DND-41 (cell line): ENCODE data around the gene MYLK.

Experiments used
- ATAC-seq: fragments of 200-7000 bp; cut with Tn5 transposase; 3 replicates; pipeline ENCODE4 v1.9.1; 2021; ENCODE audit warnings: low read depth; ENCODE audit not compliant: insufficient read depth
- DNase-seq: peaks from one replicate; pipeline ENCODE4 v3.0.0-alpha.2; 2020
- H2AFZ ChIP-seq: 2 replicates; pipeline ENCODE4 v1.6.0; 2012; ENCODE audit warnings: low read depth, low read length
- H3K27ac ChIP-seq: 2 replicates; pipeline ENCODE4 v1.5.1; 2012; ENCODE audit warnings: low read length, inconsistent platforms
- H3K27me3 ChIP-seq: fragments of 200-600 bp; sonication (generic); 2 replicates; pipeline ENCODE4 v1.6.0; 2012; ENCODE audit warnings: low read length, mild to moderate bottlenecking, inconsistent platforms; ENCODE audit not compliant: insufficient read depth, poor library complexity
- H3K36me3 ChIP-seq: 2 replicates; pipeline ENCODE4 v1.5.1; 2012; ENCODE audit warnings: low read length, inconsistent platforms; ENCODE audit not compliant: insufficient read depth
- H3K4me1 ChIP-seq: 2 replicates; pipeline ENCODE4 v1.5.1; 2012; ENCODE audit warnings: mild to moderate bottlenecking, low read length; ENCODE audit not compliant: insufficient read depth
- H3K4me2 ChIP-seq: 2 replicates; pipeline ENCODE4 v1.6.0; 2012; ENCODE audit warnings: mild to moderate bottlenecking, moderate library complexity, low read length, inconsistent platforms; ENCODE audit not compliant: insufficient read depth
- H3K4me3 ChIP-seq, 2 experiments: fragments of 200-600 bp in 1 of 2; shearing (Covaris generic) in 1 of 2; 2 replicates each; pipeline ENCODE4 v1.5.1; 2012 to 2016; ENCODE audit warnings: inconsistent platforms in 2 of 2, low read length in 2 of 2, mild to moderate bottlenecking in 2 of 2, low read depth in 1 of 2, moderate library complexity in 1 of 2
- H3K79me2 ChIP-seq: 2 replicates; pipeline ENCODE4 v1.6.0; 2012; ENCODE audit warnings: low read length, inconsistent platforms; ENCODE audit not compliant: insufficient read depth
- H3K9ac ChIP-seq: 2 replicates; pipeline ENCODE4 v1.6.0; 2012; ENCODE audit warnings: low read depth, mild to moderate bottlenecking, inconsistent platforms, low read length, moderate library complexity
- H3K9me3 ChIP-seq: 2 replicates; pipeline ENCODE4 v1.5.1; 2012; ENCODE audit warnings: low read length, moderate library complexity, mild to moderate bottlenecking, inconsistent platforms; ENCODE audit not compliant: insufficient read depth, severe bottlenecking
- H4K20me1 ChIP-seq: 2 replicates; pipeline ENCODE4 v1.6.0; 2012; ENCODE audit warnings: low read length; ENCODE audit not compliant: insufficient read depth
- CTCF ChIP-seq: IDR thresholded peaks from 2 replicates; pipeline ENCODE4 v1.5.1; 2012; ENCODE audit warnings: borderline replicate concordance, low read length, moderate library complexity, mild to moderate bottlenecking; ENCODE audit not compliant: poor library complexity, severe bottlenecking; ENCODE audit errors: extremely low read depth
- EZH2 ChIP-seq: IDR thresholded peaks from 3 replicates; pipeline ENCODE4 v1.6.1; 2012; ENCODE audit warnings: borderline replicate concordance, low read depth, mild to moderate bottlenecking, moderate library complexity, low read length, inconsistent platforms; ENCODE audit not compliant: severe bottlenecking

Gene MYLK

GRCh38 chr3:123586131-123586530, 298.0 kb downstream of the MYLK start:
- 0 out of 2 replicates have a peak, but pooled peaks cover 2% of the 10 kb centered on the region for H4K20me1 ChIP-seq
- H3K4me1 ChIP-seq = peaks cover 39% of the 10 kb centered on the region
- DNase-seq = peak; percentile 69
- ATAC-seq = peak; percentile 39
- TF ChIP-seq EZH2 = no peak
- no peak for TF ChIP-seq CTCF
- H3K9me3 ChIP-seq = peaks cover 25% of the 10 kb centered on the region
- H3K27ac ChIP-seq = peak overlapping the region; percentile 96
- peak overlapping the region; percentile 73 to 85 for H3K4me3 ChIP-seq
- peak overlapping the region; percentile 99 for H2AFZ ChIP-seq
- peak overlapping the region; percentile 69 for H3K9ac ChIP-seq
- H3K4me2 ChIP-seq = peak overlapping the region; percentile 86
- no peaks in the 10 kb centered on the region for H3K27me3 ChIP-seq
- peaks cover 48% of the 10 kb centered on the region for H3K36me3 ChIP-seq
- H3K79me2 ChIP-seq = peaks cover 37% of the 10 kb centered on the region

GRCh38 chr3:123584988-123585937, 298.9 kb downstream of the MYLK start, which contains the start of gene HACD2:
Gene HACD2 (minus strand): TSS chr3:123585053. CDS start chr3:123585027, 26 bp downstream.
- no peak for TF ChIP-seq EZH2
- no peak for TF ChIP-seq CTCF
- Histone ChIP-seq H3K9me3 (peaks cover 16% of the 10 kb centered on the region), H2AFZ (peak within 1 kb of the TSS; percentile 99), H3K36me3 (peaks cover 46% of the 10 kb centered on the region), H4K20me1 (0 out of 2 replicates have a peak, but pooled peaks cover 2% of the 10 kb centered on the region), H3K4me3 (peak within 1 kb of the TSS; percentile 73 to 85), H3K4me1 (peaks cover 39% of the 10 kb centered on the region), H3K27ac (peak within 1 kb of the TSS; percentile 96), H3K9ac (peak within 1 kb of the TSS; percentile 69), H3K4me2 (peak within 1 kb of the TSS; percentile 86), H3K27me3 (no peaks in the 10 kb centered on the region), H3K79me2 (peaks cover 37% of the 10 kb centered on the region)
- peak; percentile 95 for DNase-seq
- ATAC-seq = peak; percentile 91

DNA sequence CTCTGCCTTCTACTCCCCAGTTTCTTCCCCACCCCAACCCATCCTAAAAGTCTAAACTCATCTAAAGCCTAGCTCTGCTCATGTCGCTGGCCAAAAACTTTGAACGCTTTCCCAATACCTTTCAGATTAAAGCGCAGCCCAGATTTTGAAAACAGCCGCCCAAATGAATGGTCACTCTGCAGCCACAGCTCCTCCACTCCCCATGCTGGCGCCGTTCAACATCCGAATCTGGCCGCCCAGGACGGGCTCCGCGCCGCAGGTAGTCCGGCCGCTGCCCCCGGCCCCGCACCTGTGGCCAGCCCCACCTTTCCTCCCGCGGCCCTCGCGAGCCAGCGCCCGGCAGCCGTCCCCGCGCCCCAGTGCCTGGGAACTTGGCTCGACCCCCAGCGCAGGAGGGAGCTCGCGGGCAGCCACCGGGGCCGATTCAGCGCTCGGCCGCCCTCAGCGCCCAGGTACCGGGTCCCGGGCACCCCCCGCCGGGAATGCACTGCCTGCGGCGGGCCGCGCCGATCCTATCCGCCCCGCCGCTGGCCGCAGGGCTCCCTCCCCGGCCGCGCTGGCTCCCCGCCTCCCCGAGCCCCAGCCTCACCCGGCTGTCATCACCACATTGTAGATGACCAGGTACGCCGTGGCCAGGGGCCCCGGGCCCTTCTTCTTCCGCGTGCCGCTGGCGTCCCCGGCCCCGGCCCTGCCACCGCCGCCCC, 299.7 kb downstream of the MYLK start:
- peak overlapping the region; percentile 60 for H3K27ac ChIP-seq
- peaks cover 39% of the 10 kb centered on the region for H3K4me1 ChIP-seq
- H3K4me3 ChIP-seq = peak overlapping the region; percentile 73 to 85
- TF ChIP-seq EZH2 (no peak), CTCF (no peak)
- no peaks in the 10 kb centered on the region for H3K27me3 ChIP-seq
- H3K9ac ChIP-seq = peak overlapping the region; percentile 69
- 0 out of 2 replicates have a peak, but pooled peaks cover 2% of the 10 kb centered on the region for H4K20me1 ChIP-seq
- peak overlapping the region; percentile 86 for H3K4me2 ChIP-seq
- DNase-seq (no peak), ATAC-seq (no peak)
- peak overlapping the region; percentile 99 for H2AFZ ChIP-seq
- peaks cover 8% of the 10 kb centered on the region for H3K9me3 ChIP-seq
- peaks cover 37% of the 10 kb centered on the region for H3K79me2 ChIP-seq
- H3K36me3 ChIP-seq = peaks cover 39% of the 10 kb centered on the region
